Hepatocyte (in vitro differentiated cells): Measurements from ENCODE around the gene TMEM150B.

Experiments
- EZH2 ChIP-seq: fragments of 200-600 bp; sonication (generic); IDR thresholded peaks from 2 replicates; pipeline ENCODE4 v1.6.1; 2016; ENCODE audit warnings: antibody characterized with exemption, mild to moderate bottlenecking, borderline replicate concordance
- EZH2phosphoT487 ChIP-seq: fragments of 200-600 bp; sonication (generic); IDR thresholded peaks from one replicate; pipeline ENCODE4 v1.6.1; 2018; ENCODE audit warnings: antibody characterized with exemption, mild to moderate bottlenecking, low read depth, moderate library complexity; ENCODE audit not compliant: unreplicated experiment, severe bottlenecking
- TF ChIP-seq, protein P1 (sequence below): fragments of 200-600 bp; sonication (generic); IDR thresholded peaks from 2 replicates; pipeline ENCODE4 v1.5.1; 2016; ENCODE audit warnings: antibody characterized with exemption, mild to moderate bottlenecking; ENCODE audit not compliant: poor library complexity

DNA sequence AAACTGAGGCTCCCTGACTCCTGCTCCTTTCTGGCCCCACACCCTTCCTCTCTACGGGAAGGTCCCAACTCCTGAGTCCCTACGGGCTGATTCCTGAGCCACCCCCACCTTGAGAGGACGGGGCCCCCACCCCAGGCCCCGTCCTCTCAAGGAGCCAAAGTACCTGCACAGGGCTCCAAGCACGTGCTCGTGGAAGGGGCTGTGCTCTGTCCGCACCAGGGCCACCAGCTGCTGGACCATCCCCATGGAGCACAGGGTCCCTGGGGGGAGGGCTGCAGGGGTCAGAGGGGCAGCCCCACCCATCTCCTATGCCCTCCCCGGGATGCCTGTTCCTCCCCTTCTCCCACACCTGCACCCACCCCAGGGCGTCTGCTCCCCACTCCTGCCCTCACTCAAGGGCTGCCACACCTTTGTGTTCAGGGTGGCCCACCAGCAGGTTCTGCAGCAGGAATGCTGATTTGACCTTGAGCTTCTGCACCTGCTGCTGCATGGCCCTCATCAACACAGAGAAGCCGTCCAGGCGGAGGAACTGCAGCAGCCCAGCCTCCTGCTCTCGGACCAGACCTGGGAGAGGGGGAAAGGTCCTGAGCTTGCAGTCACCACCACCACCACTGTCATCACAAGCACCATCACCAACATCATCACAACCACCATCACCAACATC, 59.3 kb downstream of the TMEM150B start:
- TF ChIP-seq, protein P1, sequence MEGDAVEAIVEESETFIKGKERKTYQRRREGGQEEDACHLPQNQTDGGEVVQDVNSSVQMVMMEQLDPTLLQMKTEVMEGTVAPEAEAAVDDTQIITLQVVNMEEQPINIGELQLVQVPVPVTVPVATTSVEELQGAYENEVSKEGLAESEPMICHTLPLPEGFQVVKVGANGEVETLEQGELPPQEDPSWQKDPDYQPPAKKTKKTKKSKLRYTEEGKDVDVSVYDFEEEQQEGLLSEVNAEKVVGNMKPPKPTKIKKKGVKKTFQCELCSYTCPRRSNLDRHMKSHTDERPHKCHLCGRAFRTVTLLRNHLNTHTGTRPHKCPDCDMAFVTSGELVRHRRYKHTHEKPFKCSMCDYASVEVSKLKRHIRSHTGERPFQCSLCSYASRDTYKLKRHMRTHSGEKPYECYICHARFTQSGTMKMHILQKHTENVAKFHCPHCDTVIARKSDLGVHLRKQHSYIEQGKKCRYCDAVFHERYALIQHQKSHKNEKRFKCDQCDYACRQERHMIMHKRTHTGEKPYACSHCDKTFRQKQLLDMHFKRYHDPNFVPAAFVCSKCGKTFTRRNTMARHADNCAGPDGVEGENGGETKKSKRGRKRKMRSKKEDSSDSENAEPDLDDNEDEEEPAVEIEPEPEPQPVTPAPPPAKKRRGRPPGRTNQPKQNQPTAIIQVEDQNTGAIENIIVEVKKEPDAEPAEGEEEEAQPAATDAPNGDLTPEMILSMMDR: no peak
- TF ChIP-seq EZH2: no peak
- TF ChIP-seq EZH2phosphoT487: no peak
